HCT116 (cell line): ENCODE data around the gene SH3GL2.

Source experiments
- CEBPB ChIP-seq: IDR thresholded peaks from 2 replicates; pipeline ENCODE4 v1.6.1; 2012; ENCODE audit warnings: low read depth
- EGR1 ChIP-seq: IDR thresholded peaks from 2 replicates; pipeline ENCODE4 v1.6.1; 2012; ENCODE audit warnings: low read depth
- EZH2 ChIP-seq: fragments of 200-600 bp; sonication (generic); IDR thresholded peaks from 2 replicates; pipeline ENCODE4 v1.6.1; 2017; ENCODE audit warnings: antibody characterized with exemption, mixed run types
- FOSL1 ChIP-seq: IDR thresholded peaks from 2 replicates; pipeline ENCODE4 v1.6.1; 2012; ENCODE audit warnings: low read depth
- POLR2A ChIP-seq: IDR thresholded peaks from 2 replicates; pipeline ENCODE4 v1.7.0; 2011; ENCODE audit warnings: borderline replicate concordance; ENCODE audit not compliant: insufficient read depth, insufficient read length; ENCODE audit errors: extremely low read depth
- POLR2AphosphoS5 ChIP-seq: IDR thresholded peaks from 2 replicates; pipeline ENCODE4 v1.6.1; 2011; ENCODE audit warnings: mild to moderate bottlenecking, low read depth, low read length, moderate library complexity
- RAD21 ChIP-seq: IDR thresholded peaks from 2 replicates; pipeline ENCODE4 v1.6.1; 2012; ENCODE audit warnings: low read depth, mild to moderate bottlenecking
- SP1 ChIP-seq: IDR thresholded peaks from 2 replicates; pipeline ENCODE4 v1.6.1; 2012; ENCODE audit warnings: low read depth
- TCF7L2 ChIP-seq: IDR thresholded peaks from 2 replicates; pipeline ENCODE4 v1.7.0; 2011; ENCODE audit warnings: borderline replicate concordance, inconsistent platforms; ENCODE audit not compliant: insufficient read depth, insufficient read length; ENCODE audit errors: extremely low read depth
- ZFX ChIP-seq: fragments of 450-650 bp; IDR thresholded peaks from 2 replicates; pipeline ENCODE4 v1.6.1; 2017
- TF ChIP-seq, protein P1 (sequence below): IDR thresholded peaks from 2 replicates; pipeline ENCODE4 v1.6.1; 2012
- TF ChIP-seq, protein P2 (sequence below), 3 experiments: fragments of 200-600 bp in 1 of 3; sonication (generic) in 1 of 3; IDR thresholded peaks in 2 of 3; conservative IDR thresholded peaks in 1 of 3; 2 replicates each; pipeline ENCODE4 v1.5.1; 2012 to 2017; ENCODE audit warnings: low read depth in 2 of 3, low read length in 2 of 3, antibody characterized with exemption in 1 of 3, borderline replicate concordance in 1 of 3, control low read depth in 1 of 3, mild to moderate bottlenecking in 1 of 3, mixed read lengths in 1 of 3, mixed run types in 1 of 3, moderate library complexity in 1 of 3; ENCODE audit not compliant: insufficient read depth in 1 of 3

DNA sequence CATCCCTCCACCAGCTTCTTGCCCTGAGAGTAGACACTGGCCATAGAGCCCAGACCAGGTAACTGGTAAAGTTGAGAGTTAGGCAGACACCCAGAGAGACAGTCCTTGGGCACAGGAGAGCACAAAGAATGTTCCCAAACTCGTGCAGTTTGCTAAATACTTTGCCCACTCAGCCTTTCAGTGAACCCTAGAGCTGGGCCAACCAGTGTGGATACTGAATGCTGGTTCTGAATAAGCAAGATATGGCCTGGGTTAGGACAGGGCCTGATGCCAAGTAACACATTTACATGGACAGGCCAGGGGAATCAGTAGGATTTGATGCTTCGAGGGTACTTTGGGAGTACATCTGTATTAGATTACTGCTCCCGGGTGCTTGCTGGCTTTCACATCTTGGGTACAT is 185.4 kb downstream of the SH3GL2 start:
- TF ChIP-seq, protein P1, sequence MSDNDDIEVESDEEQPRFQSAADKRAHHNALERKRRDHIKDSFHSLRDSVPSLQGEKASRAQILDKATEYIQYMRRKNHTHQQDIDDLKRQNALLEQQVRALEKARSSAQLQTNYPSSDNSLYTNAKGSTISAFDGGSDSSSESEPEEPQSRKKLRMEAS: no peak
- no peak for TF ChIP-seq EGR1
- TF ChIP-seq POLR2AphosphoS5: no peak
- TF ChIP-seq, protein P2, sequence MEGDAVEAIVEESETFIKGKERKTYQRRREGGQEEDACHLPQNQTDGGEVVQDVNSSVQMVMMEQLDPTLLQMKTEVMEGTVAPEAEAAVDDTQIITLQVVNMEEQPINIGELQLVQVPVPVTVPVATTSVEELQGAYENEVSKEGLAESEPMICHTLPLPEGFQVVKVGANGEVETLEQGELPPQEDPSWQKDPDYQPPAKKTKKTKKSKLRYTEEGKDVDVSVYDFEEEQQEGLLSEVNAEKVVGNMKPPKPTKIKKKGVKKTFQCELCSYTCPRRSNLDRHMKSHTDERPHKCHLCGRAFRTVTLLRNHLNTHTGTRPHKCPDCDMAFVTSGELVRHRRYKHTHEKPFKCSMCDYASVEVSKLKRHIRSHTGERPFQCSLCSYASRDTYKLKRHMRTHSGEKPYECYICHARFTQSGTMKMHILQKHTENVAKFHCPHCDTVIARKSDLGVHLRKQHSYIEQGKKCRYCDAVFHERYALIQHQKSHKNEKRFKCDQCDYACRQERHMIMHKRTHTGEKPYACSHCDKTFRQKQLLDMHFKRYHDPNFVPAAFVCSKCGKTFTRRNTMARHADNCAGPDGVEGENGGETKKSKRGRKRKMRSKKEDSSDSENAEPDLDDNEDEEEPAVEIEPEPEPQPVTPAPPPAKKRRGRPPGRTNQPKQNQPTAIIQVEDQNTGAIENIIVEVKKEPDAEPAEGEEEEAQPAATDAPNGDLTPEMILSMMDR (IDR thresholded peaks at IDR 0.05 in 2 of 3, conservative IDR thresholded peaks at IDR 0.05 in 1 of 3; ENCODE audit: borderline replicate concordance in 1 of 3, insufficient read depth in 1 of 3, low read depth in 2 of 3, low read length in 2 of 3): no peak
- TF ChIP-seq EZH2: no peak
- TF ChIP-seq SP1: no peak
- no peak for TF ChIP-seq ZFX
- no peak for TF ChIP-seq FOSL1
- TF ChIP-seq POLR2A: no peak
- TF ChIP-seq CEBPB: no peak
- no peak for TF ChIP-seq RAD21
- no peak for TF ChIP-seq TCF7L2
